IPS-NIHi7 (cell line): ENCODE measurements around the gene ROCK2.
A peak's percentile ranks its signal among the peaks of the same experiment; 100 is the strongest.
"Not testable (repeated sequence)": the region's sequence is repeated elsewhere in the genome, so short reads cannot be mapped to it uniquely, and the experiment has no call there.

Source experiments
- DNase-seq: peaks from one replicate; pipeline ENCODE4 v3.0.0; 2012; ENCODE audit warnings: mixed read lengths; ENCODE audit errors: extremely low spot score

Gene ROCK2

DNA sequence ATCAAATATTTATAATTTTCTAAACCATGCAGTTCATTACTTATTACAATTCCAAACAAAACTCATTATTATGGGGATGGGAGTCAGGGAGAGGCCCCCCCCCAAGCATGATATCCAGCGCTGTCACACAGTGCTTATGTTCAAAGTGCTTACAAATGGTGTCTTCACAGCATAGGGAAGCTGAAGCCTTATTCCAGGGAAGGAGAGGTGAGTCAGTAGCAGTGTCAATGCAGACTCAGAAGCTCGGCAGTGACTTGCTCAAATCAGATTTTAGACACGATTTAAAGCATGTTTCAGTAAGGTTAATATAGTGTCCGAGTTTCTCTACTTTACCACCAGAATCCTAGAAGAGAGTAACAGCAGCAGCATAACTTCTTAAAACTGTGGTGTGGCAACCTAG is 164.5 kb downstream of the ROCK2 start:
- no peak for DNase-seq

DNA sequence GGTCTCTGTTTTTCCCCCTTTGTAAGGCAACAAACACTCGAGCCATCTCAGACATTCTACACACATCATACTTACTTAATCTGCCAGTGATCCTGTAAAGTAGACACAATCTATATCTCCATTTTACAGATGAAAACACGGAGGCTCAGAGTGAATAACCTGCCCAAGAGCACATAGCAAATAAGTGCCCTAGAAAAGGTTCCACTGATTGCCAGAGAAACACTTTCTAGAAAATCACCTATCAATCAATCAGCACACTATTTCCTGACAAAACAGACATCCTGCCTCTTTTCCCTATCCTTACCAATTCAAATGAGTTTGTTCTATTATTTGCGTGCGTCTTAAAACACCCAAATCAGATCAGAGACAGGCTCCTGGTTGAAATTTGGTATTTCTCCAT is 165.2 kb downstream of the ROCK2 start:
- DNase-seq = no peak

DNA sequence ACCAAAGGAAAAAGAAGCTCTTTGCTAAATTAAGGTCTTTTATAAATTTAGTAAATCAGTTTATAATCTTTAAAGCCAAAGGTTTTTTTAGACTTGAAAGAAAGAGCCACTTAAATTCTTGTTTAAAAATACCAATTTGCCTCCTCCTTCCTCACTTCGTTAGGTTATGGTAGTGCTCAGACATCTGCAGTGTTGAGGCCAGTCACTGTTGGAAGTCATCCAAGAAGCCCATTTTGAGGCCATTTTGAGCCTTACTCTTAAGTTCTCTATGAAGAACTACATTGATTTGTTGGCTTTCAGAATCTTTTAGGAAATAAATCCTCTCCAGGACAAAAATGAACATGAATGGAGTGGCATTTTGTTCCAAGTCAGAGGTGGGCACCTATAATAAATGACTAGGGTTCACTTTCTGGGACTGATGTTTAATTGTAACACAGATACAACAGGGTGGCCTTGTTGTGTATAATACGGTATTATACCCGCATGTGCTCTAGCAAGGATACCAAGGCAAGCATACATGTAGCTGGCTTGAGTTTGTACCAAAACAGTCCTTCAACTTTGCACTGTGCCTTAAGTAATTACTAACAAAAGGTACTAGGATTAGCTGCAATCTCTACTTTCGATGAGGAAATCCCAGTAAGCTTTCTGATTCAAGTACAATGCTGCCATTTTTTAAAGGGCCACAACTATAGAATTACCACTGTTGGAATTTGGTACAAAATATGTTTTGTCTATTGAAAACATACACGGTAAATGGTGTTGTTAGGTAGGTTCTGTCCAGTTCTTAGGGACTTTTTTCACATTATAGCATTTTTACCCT is 166.4 kb downstream of the ROCK2 start:
- no peak for DNase-seq

DNA sequence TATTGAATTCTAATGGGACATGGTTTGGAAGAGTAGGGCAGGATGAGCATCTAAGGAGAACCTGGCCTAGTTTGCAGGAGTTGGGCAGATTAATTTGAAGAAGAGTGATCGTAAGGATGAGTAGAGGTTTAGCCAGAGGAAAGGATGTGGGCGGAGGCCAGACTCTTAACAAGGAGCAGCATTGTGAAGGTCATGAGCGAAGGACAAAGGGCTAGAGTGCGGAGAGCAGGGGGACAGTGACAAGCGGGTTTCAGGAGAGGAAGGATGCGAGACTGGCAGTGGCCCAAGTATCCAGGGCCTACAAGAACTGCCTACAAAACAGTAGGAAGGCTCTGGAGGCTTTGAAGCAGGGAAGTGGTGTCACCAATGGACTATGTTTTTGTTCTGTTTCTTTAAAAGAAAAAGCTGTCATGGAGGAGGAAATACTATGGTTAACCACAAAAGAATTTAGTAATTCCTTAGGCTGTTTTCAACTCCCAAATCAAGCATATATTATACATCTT is 169.1 kb downstream of the ROCK2 start:
- DNase-seq = no peak

DNA sequence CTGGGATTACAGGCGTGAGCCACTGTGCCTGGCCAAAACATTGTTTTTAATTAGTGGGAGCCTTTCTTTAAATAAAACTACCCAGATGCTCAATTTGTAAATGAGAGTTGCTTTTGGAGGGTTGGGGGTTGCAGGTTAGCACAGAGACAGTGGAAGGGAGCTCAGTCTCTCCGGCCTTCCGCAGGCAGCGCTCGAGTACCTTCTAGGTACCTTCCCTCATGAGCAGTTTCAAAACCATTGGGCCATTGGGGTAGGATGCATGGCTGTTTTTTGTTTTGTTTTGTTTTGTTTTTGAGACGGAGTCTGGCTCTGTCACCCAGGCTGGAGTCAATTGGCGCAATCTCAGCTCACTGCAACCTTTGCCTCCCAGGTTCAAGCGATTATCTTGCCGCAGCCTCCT is 170.2 kb downstream of the ROCK2 start:
- DNase-seq = no peak

DNA sequence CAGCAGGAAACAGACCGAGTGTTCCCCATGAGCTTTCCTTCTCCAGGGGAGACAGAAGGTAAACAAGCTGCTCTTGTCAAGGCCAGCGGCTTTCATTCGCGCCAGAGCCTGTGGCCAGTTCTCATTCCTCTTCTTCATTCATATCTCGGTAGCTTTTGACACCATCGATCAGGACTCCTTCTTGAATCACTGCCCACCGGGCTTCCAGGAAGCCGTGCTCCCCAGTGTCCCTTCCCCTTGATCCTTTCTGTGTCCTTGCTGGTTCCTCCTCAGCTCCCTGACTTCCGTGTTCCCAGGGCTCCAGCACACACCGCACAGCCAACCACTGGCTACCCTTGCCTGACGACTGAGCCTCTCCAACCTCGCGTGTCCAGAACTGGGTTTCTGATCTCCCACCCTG is 175.1 kb downstream of the ROCK2 start:
- no peak for DNase-seq

DNA sequence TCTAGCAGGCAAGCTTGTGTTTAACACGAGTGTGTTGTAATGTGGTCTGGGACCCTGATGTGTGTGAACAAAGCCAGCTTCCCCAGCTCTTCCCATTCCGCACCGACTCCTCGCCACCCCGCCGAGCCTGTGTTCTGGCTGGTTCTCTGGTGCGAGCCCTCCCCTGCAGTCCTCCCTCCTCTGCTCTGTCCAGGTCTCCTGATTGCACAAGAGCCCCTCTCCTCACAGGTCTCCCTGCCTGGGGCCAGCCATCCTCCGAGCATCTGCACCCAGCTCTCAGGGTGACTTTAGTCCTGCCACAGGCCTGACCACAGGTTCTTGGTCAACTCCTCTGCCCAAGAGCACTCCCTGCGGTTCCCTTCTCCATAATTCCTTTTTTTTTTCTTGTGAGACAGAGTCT is 175.9 kb downstream of the ROCK2 start:
- no peak for DNase-seq

DNA sequence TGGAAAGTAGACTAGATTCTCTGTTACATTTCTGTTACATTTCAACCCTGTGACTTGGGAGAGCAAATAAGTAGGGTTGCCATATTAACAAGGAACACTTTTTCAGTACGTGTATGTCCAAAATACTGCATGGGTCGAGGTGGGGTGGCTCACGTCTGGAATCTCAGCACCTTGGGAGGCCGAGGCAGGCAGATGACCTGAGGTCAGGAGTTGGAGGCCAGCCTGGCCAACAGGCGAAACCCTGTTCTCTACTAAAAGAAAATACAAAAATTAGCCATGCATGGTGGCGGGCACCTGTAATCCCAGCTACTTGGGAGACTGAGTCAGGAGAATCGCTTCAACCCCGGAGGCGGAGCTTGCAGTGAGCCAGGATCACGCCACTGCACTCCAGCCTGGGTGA is 178.0 kb downstream of the ROCK2 start:
- DNase-seq = no peak

DNA sequence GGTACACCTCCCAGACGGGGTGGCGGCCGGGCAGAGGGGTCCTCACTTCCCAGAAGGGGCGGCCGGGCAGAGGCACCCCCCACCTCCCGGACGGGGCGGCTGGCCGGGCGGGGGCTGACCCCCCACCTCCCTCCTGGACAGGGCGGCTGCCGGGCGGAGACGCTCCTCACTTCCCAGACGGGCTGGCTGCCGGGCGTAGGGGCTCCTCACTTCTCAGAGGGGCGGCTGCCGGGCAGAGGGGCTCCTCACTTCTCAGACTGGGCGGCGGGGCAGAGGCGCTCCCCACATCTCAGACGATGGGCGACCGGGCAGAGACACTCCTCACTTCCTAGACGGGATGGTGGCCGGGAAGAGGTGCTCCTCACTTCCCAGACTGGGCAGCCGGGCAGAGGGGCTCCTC is 179.4 kb downstream of the ROCK2 start:
- not testable (repeated sequence) for DNase-seq

DNA sequence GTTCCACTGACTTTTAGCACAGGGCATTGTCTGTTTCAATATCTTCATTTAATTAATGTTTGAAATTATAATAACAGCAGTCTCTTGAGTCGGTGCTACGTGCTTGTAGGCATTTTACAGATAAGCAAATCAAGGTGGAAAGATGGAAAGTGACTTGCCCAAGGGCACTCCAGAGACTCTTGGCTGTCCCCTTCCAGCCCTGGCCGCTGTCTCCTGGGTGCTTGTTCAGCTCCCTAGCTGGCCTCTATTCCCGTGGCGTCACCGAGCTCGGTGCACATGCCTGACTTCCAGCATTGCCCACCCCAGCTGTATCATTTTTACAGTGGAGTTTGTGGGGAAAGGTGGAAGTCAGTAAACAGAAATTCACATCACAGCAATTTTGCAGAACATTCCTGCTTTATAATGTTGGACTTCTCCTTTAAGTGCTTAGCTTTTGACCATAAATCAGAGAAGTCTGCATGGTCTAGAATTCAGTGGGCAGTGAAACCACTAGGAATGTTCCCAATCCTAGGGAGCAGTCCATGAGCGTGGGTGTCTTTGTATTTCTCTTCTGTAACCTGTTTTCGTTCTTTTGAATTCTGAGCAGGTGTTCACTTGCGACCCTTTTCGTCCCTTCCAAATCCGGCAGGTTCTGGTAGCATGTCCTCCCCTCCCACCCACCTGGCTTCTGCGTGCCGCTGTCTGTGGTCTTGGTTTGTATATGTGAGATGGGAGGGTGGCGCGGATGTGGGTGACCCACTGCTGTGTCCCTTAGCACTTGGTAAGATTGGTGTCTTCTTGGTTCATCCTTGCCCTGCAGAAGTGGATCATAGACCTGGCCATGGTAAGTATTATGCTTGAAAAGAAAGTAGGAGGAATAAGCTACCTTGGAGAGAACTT is 180.8 kb downstream of the ROCK2 start:
- no peak for DNase-seq

DNA sequence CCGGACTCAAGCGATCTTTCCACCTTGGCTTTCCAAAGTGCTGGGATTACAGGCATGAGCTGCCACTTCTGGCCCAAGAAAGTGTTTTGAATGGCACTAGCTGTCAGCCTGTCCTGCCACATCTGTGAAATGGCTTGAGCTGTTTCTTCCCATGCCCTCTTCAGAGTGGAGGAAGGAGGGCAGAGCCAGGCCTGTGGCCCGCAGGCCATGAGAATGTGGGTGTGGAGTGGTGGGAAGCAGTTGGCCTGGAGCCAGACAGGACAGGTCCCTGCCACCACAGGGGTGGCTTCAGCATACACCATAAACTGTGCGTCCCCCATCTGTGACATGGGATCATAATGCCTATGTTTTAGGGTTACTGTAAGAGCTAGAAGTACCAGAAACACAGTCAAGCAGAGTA is 182.7 kb downstream of the ROCK2 start:
- no peak for DNase-seq

DNA sequence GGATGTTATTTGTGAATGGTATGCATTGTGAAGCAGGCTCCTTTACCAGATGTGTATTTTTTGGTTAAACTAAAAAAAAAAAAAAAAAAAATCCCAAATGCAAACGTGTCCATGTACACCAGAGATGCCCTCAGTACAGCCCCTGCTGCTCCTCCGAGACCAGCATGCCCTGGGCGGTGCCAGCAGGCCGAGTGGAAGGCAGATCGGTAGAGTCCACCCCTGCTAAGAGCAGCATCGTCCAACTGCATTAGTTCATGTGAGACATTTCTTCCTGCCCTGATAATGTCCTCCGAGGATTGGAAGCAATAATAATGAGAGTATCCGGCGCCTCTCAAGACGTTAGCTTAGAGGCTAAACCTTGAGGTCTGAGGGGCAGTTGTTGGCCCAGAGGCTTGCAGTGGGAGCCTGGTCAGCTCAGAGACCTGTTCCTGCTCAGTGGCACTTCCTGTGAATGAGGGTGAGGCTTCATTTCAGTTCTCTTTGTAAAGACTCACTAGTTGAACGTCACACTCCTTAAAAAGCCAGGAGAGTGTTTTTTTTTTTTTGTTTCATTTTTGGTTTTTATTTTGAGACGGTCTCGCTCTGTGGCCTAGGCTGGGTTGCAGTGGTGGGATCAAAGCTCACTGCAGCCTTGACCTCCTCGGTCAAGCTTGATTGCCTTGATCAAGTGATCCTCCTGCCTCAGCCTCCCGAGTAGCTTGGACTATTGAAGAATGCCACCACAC is 183.5 kb downstream of the ROCK2 start:
- no peak for DNase-seq

DNA sequence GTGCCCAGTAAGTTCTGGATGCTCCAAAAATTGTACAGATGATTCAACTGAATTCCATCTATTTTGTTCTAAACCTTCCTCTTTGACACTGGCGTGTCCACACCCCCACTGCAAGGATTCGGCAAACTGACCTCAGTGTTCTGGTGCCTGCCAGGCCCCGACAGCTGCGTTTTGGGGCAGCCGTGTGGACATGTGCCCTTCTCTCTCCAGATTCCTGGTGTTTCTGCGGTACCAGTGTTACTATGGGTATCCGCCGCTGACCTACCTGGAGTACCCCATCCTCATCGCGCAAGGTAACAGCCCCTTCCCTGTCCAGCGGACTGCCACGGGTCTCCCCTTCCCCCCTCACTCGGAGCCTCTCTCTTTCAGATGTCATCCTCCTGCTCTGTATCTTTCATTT is 184.2 kb downstream of the ROCK2 start:
- DNase-seq = no peak

DNA sequence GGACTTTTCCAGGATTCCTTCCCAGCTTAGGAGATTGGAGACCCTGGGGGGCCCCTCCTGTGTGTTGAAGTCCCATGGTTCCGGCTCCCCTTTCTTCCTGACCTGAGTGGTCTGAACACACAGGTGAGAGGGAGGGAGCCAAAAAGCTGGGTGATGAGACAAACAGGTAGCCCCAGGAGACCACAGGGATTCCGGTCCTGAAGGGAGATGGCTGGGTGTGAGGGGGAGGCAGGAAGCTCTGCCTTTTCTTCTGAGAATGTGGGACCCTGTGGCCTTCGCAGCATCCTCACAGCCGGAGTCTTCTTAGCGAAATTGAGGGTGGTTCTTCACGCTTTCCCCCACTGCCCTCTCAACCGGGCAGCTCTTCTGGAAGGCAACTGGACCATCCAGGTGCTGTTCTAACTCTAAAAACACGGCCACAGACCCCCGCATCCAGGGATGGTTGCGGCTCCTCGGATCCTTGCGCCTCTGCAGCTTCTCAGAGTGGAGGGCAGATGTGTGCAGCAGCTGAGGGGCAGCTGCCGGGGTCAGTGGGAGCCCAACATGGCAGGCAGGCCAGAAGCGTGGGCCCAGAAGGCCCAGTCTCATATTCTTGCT is 184.8 kb downstream of the ROCK2 start:
- DNase-seq = no peak

DNA sequence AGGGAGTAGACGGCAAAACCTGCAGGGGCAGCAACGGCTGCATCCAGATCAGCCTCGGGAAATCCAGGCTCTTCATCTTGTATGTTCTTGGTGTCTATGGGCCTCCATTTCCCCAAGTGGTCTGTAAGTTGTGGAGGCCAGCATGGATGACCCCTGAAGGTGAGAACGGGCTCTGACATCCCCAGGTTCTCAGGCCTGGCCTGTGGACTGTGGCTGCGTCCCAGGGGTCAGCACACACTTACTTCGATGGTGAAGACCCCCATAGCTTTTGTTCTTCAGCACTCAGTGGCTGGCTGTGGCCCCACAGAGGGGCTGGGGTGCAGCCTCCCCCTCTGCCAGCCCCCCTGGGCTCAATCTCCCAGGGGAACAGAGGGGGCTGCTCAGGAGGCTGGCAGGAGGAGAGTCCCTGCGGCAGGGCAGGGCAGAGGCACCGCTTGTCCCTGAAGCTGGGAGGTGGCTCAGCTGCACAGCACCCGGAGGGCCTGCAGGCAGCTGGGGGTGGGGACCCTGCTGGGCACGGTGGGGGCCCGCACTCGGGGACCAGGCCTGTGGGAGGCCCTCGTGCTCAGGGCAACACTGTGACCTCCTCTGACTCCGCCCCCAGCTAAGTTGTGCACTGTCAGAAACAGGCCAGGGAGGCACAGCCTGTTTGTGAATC is 185.4 kb downstream of the ROCK2 start:
- no peak for DNase-seq

DNA sequence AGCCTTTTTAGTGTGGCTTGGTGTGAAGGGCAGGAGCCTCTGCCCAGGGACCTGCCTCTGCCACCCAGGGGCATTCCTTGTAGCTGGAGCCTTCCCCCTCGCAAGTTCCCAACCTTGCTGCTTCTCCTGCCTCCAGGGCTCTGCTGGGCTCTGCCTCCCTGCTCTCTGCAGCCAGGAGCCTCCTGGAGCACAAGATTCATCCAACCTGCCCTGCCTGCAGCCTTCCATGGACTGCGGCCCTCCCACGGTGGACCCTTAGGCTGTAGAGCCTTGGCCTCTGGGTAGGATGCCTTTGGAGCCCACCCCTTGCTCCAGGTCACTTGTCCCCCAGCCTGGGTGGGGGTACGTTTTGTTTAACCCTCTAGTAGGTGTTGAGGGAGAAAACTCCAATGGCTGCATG is 186.7 kb downstream of the ROCK2 start:
- DNase-seq = no peak

DNA sequence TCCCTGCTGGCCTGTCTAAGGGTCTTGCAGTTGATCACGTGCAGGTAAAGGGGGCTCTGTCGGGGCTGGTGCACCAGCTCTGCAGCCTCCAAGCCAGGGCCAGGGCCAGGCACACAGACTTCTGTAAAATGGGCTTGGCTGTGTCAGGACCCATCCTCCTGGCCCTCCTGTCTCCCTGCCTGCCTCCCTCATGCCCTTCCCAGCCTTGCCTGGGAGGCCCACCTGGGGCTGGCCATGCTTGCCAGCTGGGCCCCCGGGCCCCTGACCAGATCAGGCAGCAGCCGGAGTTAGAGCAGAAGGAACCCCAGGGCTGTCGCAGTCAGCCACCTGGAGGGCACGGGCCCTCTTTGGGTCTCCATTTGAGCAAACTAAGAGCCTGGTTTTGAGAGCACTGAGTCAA is 187.1 kb downstream of the ROCK2 start:
- no peak for DNase-seq

DNA sequence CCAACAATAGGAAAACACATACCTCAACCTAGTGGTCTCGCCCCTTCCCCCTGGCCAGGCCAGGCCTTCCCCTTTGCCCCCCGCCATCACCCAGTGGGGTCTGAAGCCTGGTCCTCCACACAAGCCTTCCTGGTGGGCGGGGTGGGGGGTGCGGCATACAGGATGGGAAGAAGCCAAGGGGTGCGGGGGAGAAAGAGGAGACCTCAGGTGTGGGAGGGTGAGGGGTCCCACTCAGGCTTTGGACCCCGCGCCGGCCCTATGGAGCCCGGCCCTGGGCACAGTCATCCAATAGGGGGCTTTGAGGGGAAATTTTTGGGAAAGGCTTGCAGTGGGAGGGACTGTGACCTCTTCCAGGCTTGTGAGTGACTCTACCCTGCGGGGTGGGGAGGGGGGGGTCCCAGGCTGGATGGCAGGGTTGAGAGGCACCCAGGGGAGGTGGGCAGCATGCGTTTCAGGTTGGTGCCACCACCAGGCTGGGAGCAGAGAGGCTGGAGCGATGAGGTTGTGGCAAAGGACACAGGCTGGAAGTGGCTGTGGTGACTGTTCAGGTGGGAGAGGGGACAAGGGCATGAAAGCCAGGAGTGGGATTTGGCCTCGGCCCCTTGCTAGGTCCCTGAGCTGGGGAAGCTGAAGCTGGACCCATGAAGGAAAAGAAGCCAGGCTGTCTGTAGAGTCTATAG is 187.9 kb downstream of the ROCK2 start:
- DNase-seq = no peak

DNA sequence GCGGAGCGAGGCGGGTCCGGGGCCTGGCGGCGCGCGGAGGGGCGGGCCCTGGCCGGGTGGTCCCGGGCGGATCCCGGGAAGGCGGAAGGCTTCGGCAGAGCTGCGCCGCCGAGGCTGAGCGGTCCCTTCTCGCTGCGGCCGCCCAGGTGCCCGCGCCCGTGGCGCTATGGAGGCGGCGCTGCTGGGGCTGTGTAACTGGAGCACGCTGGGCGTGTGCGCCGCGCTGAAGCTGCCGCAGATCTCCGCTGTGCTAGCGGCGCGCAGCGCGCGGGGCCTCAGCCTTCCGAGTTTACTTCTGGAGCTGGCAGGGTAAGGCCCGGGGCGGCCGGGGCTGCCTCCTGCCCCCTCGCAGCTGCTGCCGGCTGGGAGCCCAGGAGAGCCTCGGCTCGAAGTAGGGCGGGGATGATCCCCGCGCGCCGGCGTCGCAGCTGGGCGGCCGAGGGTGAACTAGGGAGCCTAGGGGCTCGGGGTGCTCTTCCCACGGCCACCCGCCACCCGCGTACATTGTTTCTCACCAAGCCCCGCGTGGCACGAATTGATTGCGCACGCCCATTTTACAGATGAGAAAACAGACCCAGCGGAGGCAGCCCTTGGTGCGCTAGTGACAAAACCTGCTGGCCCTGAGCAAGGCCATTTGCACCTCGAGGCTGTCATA is 188.9 kb downstream of the ROCK2 start, which contains the start of gene SLC66A3:
Gene SLC66A3 (plus strand): TSS at position 87 of the 655 bp plus-strand sequence. CDS start 80 bp downstream, at position 167.
- no peak for DNase-seq

DNA sequence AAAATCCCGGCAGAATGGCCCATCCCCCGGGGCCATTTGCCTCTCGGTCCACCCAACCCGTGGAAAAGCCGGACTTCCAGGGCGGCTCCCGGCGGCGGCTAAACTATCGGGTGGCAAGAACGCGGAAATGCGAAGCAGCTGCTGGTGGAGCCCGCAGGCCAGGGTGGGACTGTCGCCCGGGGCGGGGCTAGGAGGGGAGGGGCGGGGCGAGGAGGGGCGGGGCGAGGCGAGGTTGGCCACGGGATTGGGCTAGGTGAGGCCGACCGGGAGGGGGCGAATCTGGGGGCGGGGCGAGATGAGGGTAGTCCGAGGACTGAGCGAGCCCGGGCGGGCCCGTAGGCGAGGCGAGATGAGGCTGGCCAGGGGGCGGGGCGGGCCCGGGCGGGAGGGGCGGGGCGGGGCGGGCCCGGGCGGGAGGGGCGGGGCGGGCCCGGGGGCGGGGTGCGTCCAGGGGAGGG is 189.5 kb downstream of the ROCK2 start:
- DNase-seq = peak; percentile 100
